ENCODE measurements around the gene SURF1. TPM values are rescaled to one million over a fixed set of nuclear protein-coding genes. Genes with fewer than 3 reads are reported as not detected.

Gene SURF1
- total RNA-seq, 1 donor from 2014 or later: 36.2 TPM

DNA sequence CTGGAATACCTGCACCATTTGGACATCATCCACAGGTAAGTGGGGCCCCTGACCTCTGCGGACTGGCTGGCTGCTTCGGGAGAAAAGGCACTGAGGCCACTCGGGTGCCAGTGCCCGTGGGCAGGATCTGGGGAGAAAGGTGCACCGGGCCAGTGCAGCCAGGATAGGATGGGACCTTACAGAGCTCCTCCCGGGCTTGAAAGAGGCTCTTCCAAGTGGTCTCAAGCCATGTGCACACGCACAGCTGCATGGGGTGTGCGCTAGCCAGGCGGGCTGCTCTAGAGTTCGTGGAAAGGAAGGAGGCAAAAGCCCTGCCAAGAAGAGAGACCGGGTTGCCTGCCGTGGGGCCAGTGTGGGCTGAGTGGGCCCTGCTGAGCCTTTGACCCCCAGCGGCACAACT lies 33.3 kb upstream of the SURF1 start:
- no peak overlapping the region for H3K4me3 Mint-ChIP-seq (ENCODE audit: unreplicated experiment)
- no peaks in the 10 kb centered on the region for H3K36me3 Mint-ChIP-seq (ENCODE audit: unreplicated experiment)
- DNase-seq (ENCODE audit: extremely low spot score, unreplicated experiment): no peak
- peaks cover 2% of the 10 kb centered on the region for H3K27me3 Mint-ChIP-seq (ENCODE audit: unreplicated experiment)
- no peaks in the 10 kb centered on the region for H3K9me3 Mint-ChIP-seq (ENCODE audit: unreplicated experiment)
- TF ChIP-seq, protein P1, sequence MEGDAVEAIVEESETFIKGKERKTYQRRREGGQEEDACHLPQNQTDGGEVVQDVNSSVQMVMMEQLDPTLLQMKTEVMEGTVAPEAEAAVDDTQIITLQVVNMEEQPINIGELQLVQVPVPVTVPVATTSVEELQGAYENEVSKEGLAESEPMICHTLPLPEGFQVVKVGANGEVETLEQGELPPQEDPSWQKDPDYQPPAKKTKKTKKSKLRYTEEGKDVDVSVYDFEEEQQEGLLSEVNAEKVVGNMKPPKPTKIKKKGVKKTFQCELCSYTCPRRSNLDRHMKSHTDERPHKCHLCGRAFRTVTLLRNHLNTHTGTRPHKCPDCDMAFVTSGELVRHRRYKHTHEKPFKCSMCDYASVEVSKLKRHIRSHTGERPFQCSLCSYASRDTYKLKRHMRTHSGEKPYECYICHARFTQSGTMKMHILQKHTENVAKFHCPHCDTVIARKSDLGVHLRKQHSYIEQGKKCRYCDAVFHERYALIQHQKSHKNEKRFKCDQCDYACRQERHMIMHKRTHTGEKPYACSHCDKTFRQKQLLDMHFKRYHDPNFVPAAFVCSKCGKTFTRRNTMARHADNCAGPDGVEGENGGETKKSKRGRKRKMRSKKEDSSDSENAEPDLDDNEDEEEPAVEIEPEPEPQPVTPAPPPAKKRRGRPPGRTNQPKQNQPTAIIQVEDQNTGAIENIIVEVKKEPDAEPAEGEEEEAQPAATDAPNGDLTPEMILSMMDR (IDR thresholded peaks at IDR 0.05): no peak
- no peaks in the 10 kb centered on the region for H3K4me1 Mint-ChIP-seq (ENCODE audit: unreplicated experiment)
- no peak overlapping the region for H3K27ac Mint-ChIP-seq (ENCODE audit: unreplicated experiment)

DNA sequence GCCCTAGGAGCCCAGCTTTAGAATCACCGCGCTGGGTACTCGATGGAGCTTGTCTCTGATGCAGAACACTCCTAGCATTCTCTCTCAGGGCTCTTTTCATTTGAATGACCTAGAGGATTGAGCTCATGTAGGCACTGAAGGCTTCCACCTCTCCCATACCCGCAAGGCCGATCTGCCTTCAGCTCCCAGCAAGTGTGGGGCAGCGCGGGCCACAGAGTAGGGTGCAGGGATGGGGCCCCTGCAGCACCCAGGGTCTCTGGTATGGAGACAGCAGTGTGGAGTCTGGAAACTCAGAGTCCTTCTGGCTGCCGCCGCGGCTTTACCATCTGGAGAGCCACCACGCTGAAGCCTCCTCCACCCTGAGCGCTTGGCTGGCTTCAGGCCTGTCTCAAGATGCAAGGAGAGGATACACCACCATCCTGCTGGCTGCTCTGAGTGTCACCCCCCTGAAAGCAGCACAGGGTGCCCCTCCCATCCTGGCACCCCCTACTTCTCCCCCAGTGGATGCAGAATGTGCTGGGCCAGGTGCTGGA lies 32.8 kb upstream of the SURF1 start:
- no peaks in the 10 kb centered on the region for H3K36me3 Mint-ChIP-seq (ENCODE audit: unreplicated experiment)
- H3K9me3 Mint-ChIP-seq (ENCODE audit: unreplicated experiment): no peaks in the 10 kb centered on the region
- H3K4me1 Mint-ChIP-seq (ENCODE audit: unreplicated experiment): no peaks in the 10 kb centered on the region
- no peak overlapping the region for H3K27ac Mint-ChIP-seq (ENCODE audit: unreplicated experiment)
- TF ChIP-seq, protein P1 (IDR thresholded peaks at IDR 0.05): no peak
- no peak overlapping the region for H3K4me3 Mint-ChIP-seq (ENCODE audit: unreplicated experiment)
- no peak for DNase-seq (ENCODE audit: extremely low spot score, unreplicated experiment)
- peaks cover 2% of the 10 kb centered on the region for H3K27me3 Mint-ChIP-seq (ENCODE audit: unreplicated experiment)

DNA sequence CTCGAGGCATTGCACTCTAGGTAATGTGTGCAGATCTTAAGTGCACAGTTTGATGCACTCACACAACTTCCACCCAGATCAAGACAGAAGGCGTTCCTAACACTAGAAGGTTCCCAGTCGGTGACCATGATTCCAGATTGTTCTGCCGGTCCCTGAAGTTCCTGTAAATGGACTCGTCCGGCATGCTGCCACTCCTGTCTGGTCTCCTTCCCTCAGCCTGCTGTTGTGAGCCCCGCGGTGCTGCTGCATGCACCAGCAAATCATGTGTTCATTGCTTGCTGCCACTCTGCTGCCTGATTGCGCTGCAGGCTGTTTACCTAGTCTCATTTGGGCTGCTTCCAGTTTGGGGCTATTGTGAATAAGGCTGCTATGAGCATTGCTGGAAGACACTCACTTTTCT lies 31.4 kb upstream of the SURF1 start:
- no peak overlapping the region for H3K27ac Mint-ChIP-seq (ENCODE audit: unreplicated experiment)
- H3K9me3 Mint-ChIP-seq (ENCODE audit: unreplicated experiment): no peaks in the 10 kb centered on the region
- H3K36me3 Mint-ChIP-seq (ENCODE audit: unreplicated experiment): no peaks in the 10 kb centered on the region
- no peak overlapping the region for H3K4me3 Mint-ChIP-seq (ENCODE audit: unreplicated experiment)
- no peak for DNase-seq (ENCODE audit: extremely low spot score, unreplicated experiment)
- H3K4me1 Mint-ChIP-seq (ENCODE audit: unreplicated experiment): no peaks in the 10 kb centered on the region
- peaks cover 2% of the 10 kb centered on the region for H3K27me3 Mint-ChIP-seq (ENCODE audit: unreplicated experiment)
- TF ChIP-seq, protein P1 (IDR thresholded peaks at IDR 0.05): no peak

DNA sequence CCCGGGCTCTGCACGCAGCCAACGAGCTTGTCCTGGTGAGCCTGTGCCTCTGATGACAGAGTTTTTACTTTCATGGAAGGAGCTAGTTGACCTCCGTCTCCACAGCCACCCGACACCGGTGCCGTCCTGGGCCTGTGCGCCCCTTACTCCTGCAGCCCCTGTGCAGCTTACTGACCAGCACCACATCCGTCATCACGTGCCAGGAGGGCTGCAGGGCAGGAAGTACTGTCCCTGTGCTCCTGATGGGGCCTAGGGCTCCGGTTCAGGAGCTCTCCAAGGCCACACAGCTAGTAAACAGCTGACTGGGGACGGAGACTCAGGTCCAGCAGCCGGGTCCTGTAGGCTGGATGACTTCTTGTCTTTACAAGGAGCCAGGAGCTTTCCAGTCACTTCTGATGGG lies 30.1 kb upstream of the SURF1 start:
- TF ChIP-seq, protein P1 (IDR thresholded peaks at IDR 0.05): no peak
- Mint-ChIP-seq H3K9me3 (ENCODE audit: unreplicated experiment) (no peaks in the 10 kb centered on the region), H3K27me3 (ENCODE audit: unreplicated experiment) (peaks cover 2% of the 10 kb centered on the region), H3K4me1 (ENCODE audit: unreplicated experiment) (no peaks in the 10 kb centered on the region), H3K36me3 (ENCODE audit: unreplicated experiment) (no peaks in the 10 kb centered on the region), H3K4me3 (ENCODE audit: unreplicated experiment) (no peak overlapping the region), H3K27ac (ENCODE audit: unreplicated experiment) (no peak overlapping the region)
- DNase-seq (ENCODE audit: extremely low spot score, unreplicated experiment): no peak

DNA sequence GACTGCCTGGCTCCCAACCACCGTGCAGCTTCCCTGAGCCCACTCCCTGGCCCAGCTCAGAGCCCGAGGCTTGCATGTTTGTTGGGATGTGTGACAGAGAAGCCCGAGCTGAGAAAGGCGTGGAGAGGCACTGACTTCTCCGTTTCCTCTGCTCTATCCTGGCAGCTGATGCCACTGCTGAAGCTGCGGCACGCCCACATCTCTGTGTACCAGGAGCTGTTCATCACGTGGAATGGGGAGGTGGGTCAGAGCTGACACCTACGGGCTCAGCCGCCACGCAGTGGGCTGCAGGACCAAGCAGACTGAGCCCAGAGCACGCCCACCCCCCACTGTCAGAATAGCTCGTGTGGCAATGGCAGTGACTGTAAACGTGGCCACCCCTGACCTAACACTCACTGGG lies 29.2 kb upstream of the SURF1 start:
- Mint-ChIP-seq H3K4me1 (ENCODE audit: unreplicated experiment) (no peaks in the 10 kb centered on the region), H3K27me3 (ENCODE audit: unreplicated experiment) (no peaks in the 10 kb centered on the region), H3K4me3 (ENCODE audit: unreplicated experiment) (no peak overlapping the region), H3K9me3 (ENCODE audit: unreplicated experiment) (no peaks in the 10 kb centered on the region), H3K36me3 (ENCODE audit: unreplicated experiment) (no peaks in the 10 kb centered on the region), H3K27ac (ENCODE audit: unreplicated experiment) (no peak overlapping the region)
- no peak for DNase-seq (ENCODE audit: extremely low spot score, unreplicated experiment)
- TF ChIP-seq, protein P1 (IDR thresholded peaks at IDR 0.05): no peak

Data from osteocyte (in vitro differentiated cells).